T-helper 2 cell treated with Interferon-gamma antibody and Interleukin-4, amounts not matched to agents 100 ng/mL and 5 ng/mL, for 36 hours (primary cell): ENCODE data around the gene PTPRD. TPM values are rescaled to one million over a fixed set of nuclear protein-coding genes. Genes with fewer than 3 reads are reported as not detected.

ENCODE experiments used
- intact Hi-C: fragments of 100-400 bp; cut with micrococcal nuclease; formaldehyde crosslinking; loops from one replicate; pipeline ENCODE4 v1.15.1; 2023
- total RNA-seq: library from RNA; stranded (reverse); gene quantifications from 2 replicates; pipeline ENCODE4 v1.2.3, GENCODE V29; 2022

PTPRD gene
- total RNA-seq, 1 donor from 2014 or later, result not detected

- intact Hi-C loops, result no loop called here
Measured at GRCh38 chr9:8477450-8477849, 2135.4 kb downstream of the PTPRD start.

- intact Hi-C loops, result no loop called here
Measured at GRCh38 chr9:8474937-8475336, 2137.9 kb downstream of the PTPRD start.

- intact Hi-C loops, result no loop called here
Measured at GRCh38 chr9:8473244-8474020, 2139.4 kb downstream of the PTPRD start.

DNA sequence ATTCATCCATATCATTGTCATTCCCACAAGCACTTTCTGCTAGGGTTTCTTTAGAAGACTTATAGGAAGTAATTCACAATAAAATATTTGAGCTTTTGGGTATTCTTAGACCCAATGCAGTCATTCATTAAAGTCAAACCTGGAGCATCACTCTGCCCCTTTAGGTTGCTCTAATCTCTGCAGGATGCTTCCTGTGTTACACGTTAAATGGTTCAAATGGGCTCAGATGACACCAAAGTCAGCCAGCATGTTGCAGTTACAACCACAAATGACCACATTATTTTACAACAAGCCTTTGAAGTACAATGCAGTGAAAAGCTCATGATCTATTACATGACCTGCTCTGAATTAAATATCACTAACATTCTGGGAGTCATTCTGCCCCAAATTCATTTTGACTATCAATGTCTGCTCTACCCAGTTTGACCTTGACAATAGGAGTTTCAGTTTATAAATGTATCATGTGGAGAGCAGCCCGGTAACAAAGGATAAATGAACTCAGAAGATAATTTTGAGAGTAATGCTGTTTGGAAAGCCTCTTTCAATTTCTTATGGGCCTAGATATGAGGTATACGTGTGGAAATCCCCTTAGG lies 2144.7 kb downstream of the PTPRD start:
- intact Hi-C loops, result no loop called here

DNA sequence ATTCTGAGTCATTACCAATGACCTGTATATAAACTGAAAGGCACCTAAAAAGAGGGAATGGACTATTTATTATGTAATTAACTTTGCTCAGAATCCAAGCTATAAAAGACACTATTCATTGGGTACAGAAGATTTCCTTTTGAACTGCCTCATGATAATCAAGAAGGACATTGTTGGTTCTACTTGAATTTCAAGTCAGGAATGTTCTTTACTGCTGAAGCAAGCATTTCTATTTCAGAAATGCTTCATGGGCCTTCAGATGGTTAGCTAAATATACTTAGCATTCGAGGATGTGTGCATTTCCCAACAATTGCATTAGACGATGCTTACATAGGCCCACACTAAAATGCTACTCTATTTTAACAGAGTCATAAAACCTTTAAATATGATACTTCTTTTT lies 2155.0 kb downstream of the PTPRD start:
- intact Hi-C loops, result no loop called here

- intact Hi-C loops, result no loop called here
Measured at GRCh38 chr9:8457055-8457454, 2155.7 kb downstream of the PTPRD start.

- intact Hi-C loops, result no loop called here
Measured at GRCh38 chr9:8456344-8456743, 2156.5 kb downstream of the PTPRD start.

- intact Hi-C loops, result no loop called here
Measured at GRCh38 chr9:8450810-8451545, 2161.8 kb downstream of the PTPRD start.

GRCh38 chr9:8448226-8448625 lies 2164.6 kb downstream of the PTPRD start:
- intact Hi-C loops, result no loop called here

- intact Hi-C loops, result no loop called here
Measured at GRCh38 chr9:8447601-8448000, 2165.2 kb downstream of the PTPRD start.

DNA sequence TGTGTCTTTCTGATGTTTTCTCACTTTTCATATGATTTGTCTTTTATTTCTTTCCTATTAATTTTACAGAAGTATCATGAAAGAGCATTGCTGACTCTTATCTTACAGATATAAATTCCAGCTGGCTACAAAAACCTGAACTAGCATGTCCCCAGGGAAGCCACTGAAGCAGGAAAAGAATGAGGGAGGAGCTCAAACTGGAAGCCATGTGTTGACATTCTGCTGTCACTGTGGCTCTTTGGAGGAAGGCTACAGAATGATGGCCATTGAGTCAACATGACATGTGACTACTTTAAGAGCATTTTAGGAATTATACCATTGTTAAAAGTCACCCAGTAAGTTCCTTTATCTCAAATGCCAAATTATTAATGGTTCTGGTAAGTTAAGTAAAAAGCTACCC lies 2174.9 kb downstream of the PTPRD start:
- intact Hi-C loops, result no loop called here

- intact Hi-C loops, result no loop called here
Measured at GRCh38 chr9:8437259-8437658, 2175.5 kb downstream of the PTPRD start.

DNA sequence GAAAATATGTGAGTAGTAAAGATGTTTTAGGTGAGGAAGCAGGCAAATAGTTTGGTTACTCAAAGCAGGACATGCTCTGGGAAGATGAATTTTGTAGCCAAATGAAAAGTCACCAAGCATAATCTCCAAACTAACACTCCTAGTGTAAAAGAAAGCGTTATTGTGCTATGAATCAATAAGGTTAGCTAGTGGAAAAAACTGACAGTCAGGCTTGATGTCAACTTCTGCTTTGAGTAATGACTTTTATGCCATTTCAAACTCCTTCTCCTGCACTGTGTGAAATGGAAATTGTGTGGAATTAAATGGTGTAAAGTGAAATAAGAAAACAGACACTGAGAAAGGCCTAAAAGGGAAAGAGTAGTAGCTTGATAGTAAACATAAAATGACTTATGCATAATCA lies 2176.0 kb downstream of the PTPRD start:
- intact Hi-C loops, result no loop called here

GRCh38 chr9:8434621-8435020 lies 2178.2 kb downstream of the PTPRD start:
- intact Hi-C loops, result no loop called here

- intact Hi-C loops, result no loop called here
Measured at GRCh38 chr9:8432224-8432623, 2180.6 kb downstream of the PTPRD start.

DNA sequence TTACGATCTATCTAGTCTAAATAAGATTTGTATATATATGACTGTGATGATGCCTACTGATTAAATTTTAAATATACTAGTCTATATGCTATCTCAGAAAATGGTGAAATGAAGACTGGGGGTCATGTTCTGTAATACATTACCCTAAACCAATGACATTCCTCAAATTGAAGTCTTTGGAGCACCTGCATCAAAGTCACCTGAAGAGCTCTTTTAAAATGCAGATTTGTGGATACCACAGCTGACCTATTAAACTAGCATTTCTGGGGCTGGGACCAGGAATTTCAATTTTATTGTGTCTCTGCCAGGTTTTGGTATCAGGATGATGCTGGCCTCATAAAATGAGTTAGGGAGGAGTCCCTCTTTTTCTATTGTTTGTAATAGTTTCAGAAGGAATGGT lies 2181.3 kb downstream of the PTPRD start:
- intact Hi-C loops, result no loop called here

GRCh38 chr9:8430945-8431344 lies 2181.9 kb downstream of the PTPRD start:
- intact Hi-C loops, result no loop called here

DNA sequence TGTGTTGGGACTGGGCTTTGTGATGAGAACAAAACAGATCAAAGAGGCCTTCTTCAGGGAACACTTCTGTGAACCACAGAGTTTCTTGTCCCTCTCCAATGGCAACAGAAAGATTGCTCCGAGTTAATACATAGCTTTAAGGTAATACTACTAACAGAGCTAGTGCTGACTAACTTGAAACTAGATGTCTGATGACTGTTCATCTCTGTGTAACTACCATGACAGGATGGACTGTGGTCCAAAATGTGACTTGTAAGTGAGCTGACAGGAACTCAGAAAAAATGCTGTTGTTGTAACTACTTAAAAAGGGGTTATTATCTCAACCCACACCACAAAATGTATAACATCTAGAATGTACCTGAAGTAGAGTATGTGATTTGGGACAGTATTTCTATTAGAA lies 2183.0 kb downstream of the PTPRD start:
- intact Hi-C loops, result loop anchor here (2.0 kb wide), 1 partner anchor 15 kb away; no protein-coding TSS in a partner anchor

DNA sequence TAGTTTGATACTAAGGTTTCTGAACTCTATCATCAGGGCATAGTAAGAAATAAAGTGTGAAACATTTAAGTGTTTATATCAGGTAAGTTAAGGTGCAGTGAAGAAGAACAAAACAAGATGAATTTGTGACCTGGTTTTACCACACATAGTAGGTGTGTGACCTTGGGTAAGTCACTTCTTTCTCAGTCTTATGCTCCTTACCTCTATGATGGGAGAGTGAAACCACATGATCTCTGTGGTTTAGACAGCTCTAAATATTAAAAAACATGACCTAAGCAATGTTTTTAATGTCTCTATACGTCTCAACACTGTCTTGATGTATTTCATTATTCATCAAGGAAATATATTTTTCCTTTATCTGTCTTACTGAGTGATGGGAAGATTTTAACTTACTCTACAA lies 2183.6 kb downstream of the PTPRD start:
- intact Hi-C loops, result loop anchor here (2.0 kb wide), 1 partner anchor 14 kb away; no protein-coding TSS in a partner anchor

DNA sequence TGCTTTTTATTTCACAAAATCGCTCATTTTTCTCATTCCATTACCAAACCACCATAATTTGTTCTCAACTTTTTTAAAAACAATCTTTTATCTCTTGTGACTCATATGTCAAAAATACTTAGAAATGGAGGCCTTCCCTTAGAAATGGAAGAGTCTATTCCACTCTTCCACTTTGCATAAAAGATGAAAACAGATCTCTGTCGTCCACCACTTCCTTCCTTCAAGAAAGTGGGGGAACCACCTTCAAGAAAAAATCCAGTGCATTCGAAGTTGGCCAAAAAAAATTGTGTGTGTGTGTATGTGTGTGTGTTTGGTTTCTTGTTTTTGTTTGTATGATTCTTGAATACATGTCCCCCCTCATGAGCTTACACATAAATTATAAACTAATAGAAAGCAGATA lies 2184.4 kb downstream of the PTPRD start:
- intact Hi-C loops, result loop anchor here (2.0 kb wide), 1 partner anchor 14 kb away; no protein-coding TSS in a partner anchor

- intact Hi-C loops, result no loop called here
Measured at GRCh38 chr9:8424786-8425410, 2187.9 kb downstream of the PTPRD start.

GRCh38 chr9:8420416-8420815 lies 2192.4 kb downstream of the PTPRD start:
- intact Hi-C loops, result no loop called here
